OCI-LY3 (cell line): Measurements from ENCODE around the gene OSCAR.

ENCODE experiments used
- H2AFZ ChIP-seq: fragments of 200-600, 300-600 bp; shearing (Covaris generic); 2 replicates; pipeline ENCODE4 v1.6.0; 2014; ENCODE audit warnings: antibody characterized with exemption, low read depth, low read length
- H3K27ac ChIP-seq: fragments of 200-600, 300-600 bp; sonication (generic); 2 replicates; pipeline ENCODE4 v1.5.1; 2014; ENCODE audit warnings: mild to moderate bottlenecking, low read length, moderate library complexity, mixed read lengths
- H3K27me3 ChIP-seq: fragments of 200-600, 300-600 bp; sonication (generic); 2 replicates; pipeline ENCODE4 v1.6.1; 2014; ENCODE audit warnings: low read depth, low read length, mixed read lengths
- H3K36me3 ChIP-seq: fragments of 200-600, 300-600 bp; sonication (generic); replicated peaks from 2 replicates; pipeline ENCODE3; 2014; ENCODE audit warnings: low read depth, low read length, mixed read lengths
- H3K4me1 ChIP-seq: fragments of 300-600, 200-600 bp; sonication (generic); 2 replicates; pipeline ENCODE4 v1.6.1; 2014; ENCODE audit warnings: low read length, mixed read lengths
- H3K4me2 ChIP-seq: fragments of 200-600, 300-600 bp; sonication (generic); 2 replicates; pipeline ENCODE4 v1.6.1; 2014; ENCODE audit warnings: low read length, mixed read lengths
- H3K4me3 ChIP-seq: fragments of 300-600, 200-600 bp; sonication (generic); 2 replicates; pipeline ENCODE4 v1.5.1; 2014; ENCODE audit warnings: antibody characterized with exemption, mild to moderate bottlenecking, low read length, moderate library complexity
- H3K79me2 ChIP-seq: fragments of 300-600, 200-600 bp; shearing (Covaris generic); 2 replicates; pipeline ENCODE4 v1.6.1; 2014; ENCODE audit warnings: mild to moderate bottlenecking, low read length, mixed read lengths
- H3K9ac ChIP-seq: fragments of 300-600, 200-600 bp; shearing (Covaris generic); 2 replicates; pipeline ENCODE4 v1.6.0; 2014; ENCODE audit warnings: mild to moderate bottlenecking, low read length, moderate library complexity
- H3K9me3 ChIP-seq: fragments of 200-600, 300-600 bp; shearing (Covaris generic); 2 replicates; pipeline ENCODE4 v1.6.1; 2014; ENCODE audit warnings: low read length, mixed read lengths; ENCODE audit not compliant: insufficient read depth
- H4K20me1 ChIP-seq: fragments of 200-600, 300-600 bp; sonication (generic); 2 replicates; pipeline ENCODE4 v1.6.1; 2016; ENCODE audit warnings: low read length, mixed read lengths; ENCODE audit not compliant: insufficient read depth
- EZH2phosphoT487 ChIP-seq: fragments of 200-600 bp; shearing (Covaris generic); IDR thresholded peaks from 2 replicates; pipeline ENCODE4 v1.6.1; 2018; ENCODE audit warnings: antibody characterized with exemption, mixed run types, low read depth
- TF ChIP-seq, protein P1 (sequence below): fragments of 200-600, 300-600 bp; sonication (generic); IDR thresholded peaks from 2 replicates; pipeline ENCODE4 v1.5.1; 2014; ENCODE audit warnings: antibody characterized with exemption, low read length, low read depth

The OSCAR gene

GRCh38 chr19:54133957-54134590 is 33.5 kb upstream of the OSCAR start:
- Histone ChIP-seq H3K27ac (no peak overlapping the region), H3K4me3 (no peak overlapping the region), H4K20me1 (peaks cover 7% of the 10 kb centered on the region), H3K27me3 (no peaks in the 10 kb centered on the region), H3K36me3 (peaks cover 17% of the 10 kb centered on the region), H3K4me2 (no peak overlapping the region), H3K4me1 (peaks cover 14% of the 10 kb centered on the region), H2AFZ (no peak overlapping the region), H3K9me3 (no peaks in the 10 kb centered on the region), H3K9ac (no peak overlapping the region), H3K79me2 (peaks cover 15% of the 10 kb centered on the region)
- TF ChIP-seq, protein P1, sequence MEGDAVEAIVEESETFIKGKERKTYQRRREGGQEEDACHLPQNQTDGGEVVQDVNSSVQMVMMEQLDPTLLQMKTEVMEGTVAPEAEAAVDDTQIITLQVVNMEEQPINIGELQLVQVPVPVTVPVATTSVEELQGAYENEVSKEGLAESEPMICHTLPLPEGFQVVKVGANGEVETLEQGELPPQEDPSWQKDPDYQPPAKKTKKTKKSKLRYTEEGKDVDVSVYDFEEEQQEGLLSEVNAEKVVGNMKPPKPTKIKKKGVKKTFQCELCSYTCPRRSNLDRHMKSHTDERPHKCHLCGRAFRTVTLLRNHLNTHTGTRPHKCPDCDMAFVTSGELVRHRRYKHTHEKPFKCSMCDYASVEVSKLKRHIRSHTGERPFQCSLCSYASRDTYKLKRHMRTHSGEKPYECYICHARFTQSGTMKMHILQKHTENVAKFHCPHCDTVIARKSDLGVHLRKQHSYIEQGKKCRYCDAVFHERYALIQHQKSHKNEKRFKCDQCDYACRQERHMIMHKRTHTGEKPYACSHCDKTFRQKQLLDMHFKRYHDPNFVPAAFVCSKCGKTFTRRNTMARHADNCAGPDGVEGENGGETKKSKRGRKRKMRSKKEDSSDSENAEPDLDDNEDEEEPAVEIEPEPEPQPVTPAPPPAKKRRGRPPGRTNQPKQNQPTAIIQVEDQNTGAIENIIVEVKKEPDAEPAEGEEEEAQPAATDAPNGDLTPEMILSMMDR: no peak
- TF ChIP-seq EZH2phosphoT487: no peak

DNA sequence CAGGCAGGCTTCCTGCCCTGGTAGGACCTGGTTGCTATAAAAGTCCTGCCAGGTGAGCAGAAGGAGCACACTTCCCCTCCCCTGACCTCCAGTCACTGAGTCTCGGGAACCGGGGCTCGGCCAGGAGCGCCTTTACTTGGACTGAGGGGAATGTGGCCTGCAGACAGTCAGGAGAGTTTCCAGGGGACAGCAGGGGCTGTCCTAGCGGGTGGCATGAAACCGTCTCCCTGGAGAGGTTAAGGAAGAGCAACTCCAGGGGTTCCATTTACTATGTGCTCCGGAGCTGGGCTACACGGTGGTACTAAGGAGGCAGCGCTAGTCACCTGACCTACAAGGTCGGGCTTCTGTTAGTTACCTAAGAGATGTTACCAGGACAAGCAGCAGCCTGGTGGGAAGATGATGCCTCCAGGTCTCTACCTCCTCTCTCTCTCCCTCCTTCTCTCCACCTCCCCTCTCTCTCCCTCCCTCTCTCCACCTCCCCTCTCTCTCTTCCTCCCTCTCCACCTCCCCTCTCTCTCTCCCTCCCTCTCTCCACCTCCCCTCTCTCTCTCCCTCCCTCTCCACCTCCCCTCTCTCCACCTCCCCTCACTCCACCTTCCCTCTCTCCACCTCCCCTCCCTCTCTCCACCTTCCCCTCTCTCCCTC is 32.8 kb upstream of the OSCAR start:
- peaks cover 23% of the 10 kb centered on the region for H3K36me3 ChIP-seq
- H3K27ac ChIP-seq: no peak overlapping the region
- no peaks in the 10 kb centered on the region for H3K27me3 ChIP-seq
- H3K9ac ChIP-seq: no peak overlapping the region
- H3K79me2 ChIP-seq: peaks cover 8% of the 10 kb centered on the region
- no peak overlapping the region for H3K4me2 ChIP-seq
- no peaks in the 10 kb centered on the region for H3K9me3 ChIP-seq
- H4K20me1 ChIP-seq: peaks cover 1% of the 10 kb centered on the region; the same call in 1 of the 2 replicates
- no peak overlapping the region for H2AFZ ChIP-seq
- no peak overlapping the region for H3K4me3 ChIP-seq
- peaks cover 7% of the 10 kb centered on the region for H3K4me1 ChIP-seq
- TF ChIP-seq EZH2phosphoT487: no peak
- TF ChIP-seq, protein P1: no peak

DNA sequence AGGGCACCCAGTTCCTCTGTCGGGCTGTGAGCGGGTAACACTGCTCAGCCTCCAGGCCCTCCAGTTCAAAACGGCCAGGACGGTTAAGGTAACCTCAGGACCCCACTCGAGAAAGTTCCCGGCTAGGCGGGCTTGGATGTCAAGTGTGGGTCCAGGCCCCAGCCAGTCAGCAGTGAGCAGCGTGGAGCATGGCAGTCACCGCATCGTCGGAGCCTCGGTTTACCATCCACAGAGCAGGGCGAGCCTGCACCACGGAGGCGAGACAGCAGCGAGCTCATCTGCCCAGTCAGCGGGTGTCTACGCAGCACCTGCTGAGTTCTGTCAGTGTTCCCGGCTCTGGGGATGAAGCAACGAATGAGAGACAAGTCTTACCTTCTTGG is 29.0 kb upstream of the OSCAR start:
- Histone ChIP-seq H3K27me3 (no peaks in the 10 kb centered on the region), H3K4me3 (no peak overlapping the region), H4K20me1 (no peaks in the 10 kb centered on the region), H3K79me2 (no peaks in the 10 kb centered on the region), H3K9me3 (no peaks in the 10 kb centered on the region), H3K4me2 (no peak overlapping the region), H3K9ac (no peak overlapping the region), H3K36me3 (peaks cover 42% of the 10 kb centered on the region), H2AFZ (no peak overlapping the region), H3K27ac (no peak overlapping the region), H3K4me1 (no peaks in the 10 kb centered on the region)
- TF ChIP-seq, protein P1: no peak
- no peak for TF ChIP-seq EZH2phosphoT487

GRCh38 chr19:54128796-54129616 is 28.4 kb upstream of the OSCAR start:
- Histone ChIP-seq H3K9me3 (no peaks in the 10 kb centered on the region), H4K20me1 (no peaks in the 10 kb centered on the region), H3K4me1 (no peaks in the 10 kb centered on the region), H3K36me3 (peaks cover 44% of the 10 kb centered on the region), H3K27ac (no peak overlapping the region), H3K27me3 (no peaks in the 10 kb centered on the region), H2AFZ (no peak overlapping the region), H3K79me2 (no peaks in the 10 kb centered on the region), H3K4me3 (no peak overlapping the region), H3K4me2 (no peak overlapping the region), H3K9ac (no peak overlapping the region)
- TF ChIP-seq, protein P1: no peak
- no peak for TF ChIP-seq EZH2phosphoT487
